Right lung (tissue), 5 donors: ENCODE results near the gene COL5A3. TPM values are rescaled to one million over a fixed set of nuclear protein-coding genes. Genes with fewer than 3 reads are reported as not detected.
"Not testable (repeated sequence)": the region's sequence is repeated elsewhere in the genome, so short reads cannot be mapped to it uniquely, and the experiment has no call there.

Source experiments
- DNase-seq, 2 donors: peaks; one replicate each; pipeline ENCODE4 v3.0.0-alpha.2; 2013
- polyA plus RNA-seq, 5 donors: library from polyadenylated mRNA; unstranded; fragments of 120-200 nt; gene quantifications; one replicate each; pipeline versions ENCODE4 v1.2.1 to v1.2.3, GENCODE V29; 2013; ENCODE audit warnings: inconsistent platforms in 1 of 5, low replicate concordance in 1 of 5; ENCODE audit not compliant: insufficient read length in 5 of 5, insufficient read depth in 1 of 5

COL5A3 gene
- polyA plus RNA-seq, 5 donors: 3.6 to 11.0 (median 5.7) TPM

DNA sequence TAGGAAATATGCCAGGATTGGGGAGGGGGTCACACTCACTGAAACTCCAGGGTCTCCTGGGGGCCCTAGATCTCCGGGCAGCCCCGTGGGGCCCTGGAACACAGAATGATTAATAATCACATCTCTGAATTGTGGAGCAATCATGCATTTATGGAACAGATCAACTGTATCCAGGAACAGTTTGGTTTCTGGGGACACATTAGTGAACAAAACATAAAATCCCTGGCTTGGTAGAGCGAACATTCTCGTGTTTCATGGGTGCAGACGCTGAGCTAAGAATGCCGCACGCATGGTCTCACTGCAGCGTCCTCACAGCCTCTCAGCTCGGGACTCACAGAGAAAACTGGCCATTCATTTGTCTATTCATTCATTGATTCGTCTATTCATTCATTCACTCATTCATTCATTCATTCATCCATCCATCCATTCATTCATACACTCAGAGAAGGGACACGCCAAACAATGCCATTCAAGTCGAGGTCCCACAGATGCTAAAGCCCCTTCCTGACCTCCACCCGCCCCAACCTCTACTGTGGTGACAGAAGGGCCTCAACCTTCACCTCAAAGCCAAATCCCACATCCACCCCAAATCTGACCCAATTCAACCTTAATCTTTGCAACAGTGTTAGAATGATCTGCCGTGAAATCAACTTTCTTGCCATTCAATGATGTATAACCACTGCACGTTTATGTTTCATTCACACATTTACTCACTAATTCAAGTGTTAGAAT is 39.0 kb downstream of the COL5A3 start:
- no peak for DNase-seq

DNA sequence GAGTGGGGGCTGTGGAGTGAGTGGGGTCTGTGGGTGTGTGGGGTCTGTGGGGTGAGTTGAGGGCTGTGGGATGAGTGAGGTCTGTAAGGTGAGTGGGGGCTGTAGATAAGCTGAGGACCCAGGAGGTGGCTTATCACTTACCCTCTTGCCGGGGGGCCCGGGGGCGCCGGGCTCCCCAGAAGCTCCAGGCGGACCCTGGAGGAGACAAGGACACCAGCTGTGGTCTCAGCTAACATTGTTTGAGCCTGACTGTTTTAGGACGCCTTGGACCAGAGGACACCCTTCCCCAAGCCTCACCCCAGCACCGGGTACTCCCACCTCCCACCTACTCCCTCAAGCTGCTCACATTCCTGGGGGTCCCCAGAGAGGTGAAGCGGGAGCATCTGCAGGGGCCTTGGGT is 39.8 kb downstream of the COL5A3 start:
- no peak for DNase-seq

DNA sequence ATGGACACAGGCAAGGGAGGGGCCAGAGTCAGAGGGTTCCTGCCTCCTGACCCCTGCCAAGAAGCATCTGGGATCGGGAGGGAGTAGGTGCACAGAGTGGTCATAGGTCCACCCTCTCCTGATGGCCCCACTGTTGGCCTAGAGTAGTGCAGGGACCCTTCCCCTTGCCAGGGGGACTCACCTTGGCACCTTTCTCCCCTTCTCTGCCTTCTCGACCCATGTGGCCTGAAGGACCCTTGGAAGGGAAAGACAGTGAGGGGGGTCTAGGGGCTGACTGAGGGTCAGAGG is 40.7 kb downstream of the COL5A3 start:
- DNase-seq: no peak

GRCh38 chr19:9968820-9969687 is 41.2 kb downstream of the COL5A3 start:
- no peak for DNase-seq

- DNase-seq: no peak
Measured at GRCh38 chr19:9967326-9967725, 43.0 kb downstream of the COL5A3 start.

GRCh38 chr19:9966448-9966847 is 43.9 kb downstream of the COL5A3 start:
- DNase-seq: no peak

DNA sequence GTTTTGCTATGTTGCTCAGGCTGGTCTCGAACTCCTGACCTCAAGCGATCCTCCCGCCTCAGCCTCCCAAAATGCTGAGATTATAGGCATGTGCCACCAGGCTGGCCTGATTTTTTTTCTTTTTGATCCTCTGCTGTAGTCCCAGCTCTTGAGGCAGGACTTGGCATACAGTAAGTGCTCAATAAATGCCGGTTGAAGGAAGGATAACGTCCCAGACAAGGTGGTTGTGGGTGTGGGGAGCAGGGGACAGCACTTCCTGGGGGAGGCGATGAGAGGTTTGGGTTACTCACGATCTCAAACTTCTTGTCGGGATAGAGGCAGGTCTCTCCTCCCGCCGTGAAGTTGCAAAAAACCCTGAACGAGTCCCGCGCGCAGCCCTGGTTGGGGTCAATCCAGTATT is 44.3 kb downstream of the COL5A3 start:
- DNase-seq: no peak

DNA sequence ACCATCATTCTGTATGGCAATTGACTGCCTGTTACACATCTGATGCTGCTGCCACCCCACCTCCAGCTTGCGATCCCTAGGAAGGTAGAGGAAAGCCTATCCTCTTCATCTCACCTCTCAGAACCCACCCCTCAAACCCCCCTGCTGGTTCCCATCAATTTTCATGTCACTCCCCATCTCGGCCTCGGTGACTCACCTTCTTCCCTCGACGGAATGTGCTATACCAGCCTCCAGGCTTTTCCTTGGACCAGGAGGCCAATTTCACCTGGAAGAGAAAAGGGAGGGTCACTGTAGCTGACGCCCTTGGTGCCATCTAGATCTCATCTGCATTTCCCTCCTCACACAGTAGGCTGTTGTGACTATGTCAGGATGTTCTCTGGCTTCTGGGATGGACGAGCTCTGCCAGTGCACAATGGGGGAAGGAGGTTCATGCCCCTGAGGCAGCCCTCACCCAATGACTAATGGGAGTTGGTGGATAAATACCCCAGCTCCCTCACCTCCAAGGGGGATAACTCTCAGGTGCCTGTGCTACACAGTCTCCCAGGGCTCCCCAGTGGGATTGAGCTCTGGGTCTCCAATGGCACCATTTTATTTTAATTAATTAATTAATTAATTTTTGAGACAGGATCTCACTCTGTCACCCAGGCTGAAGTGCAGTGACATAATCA is 47.5 kb downstream of the COL5A3 start:
- no peak for DNase-seq

- no peak for DNase-seq
Measured at GRCh38 chr19:9961103-9961502, 49.2 kb downstream of the COL5A3 start.

GRCh38 chr19:9958379-9958821 is 51.9 kb downstream of the COL5A3 start:
- DNase-seq: no peak

DNA sequence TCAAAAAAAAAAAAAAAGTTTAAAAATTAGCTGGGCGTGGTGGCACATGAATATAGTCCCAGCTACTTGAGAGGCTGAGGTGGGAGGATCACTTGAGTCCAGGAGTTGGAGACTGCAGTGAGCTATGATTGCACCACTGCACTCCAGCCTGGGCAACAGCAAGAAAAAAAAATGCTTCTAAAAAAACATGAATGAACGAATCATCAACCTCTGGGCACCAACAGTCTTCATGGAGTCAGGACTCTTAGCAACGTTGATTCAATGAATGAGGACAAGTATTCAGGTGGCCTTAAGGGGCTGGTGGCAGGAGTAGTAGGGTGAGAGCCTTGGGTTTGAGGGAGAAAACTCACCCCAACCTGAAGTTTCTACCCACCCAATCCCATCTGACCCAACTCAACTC is 53.3 kb downstream of the COL5A3 start:
- DNase-seq: no peak

DNA sequence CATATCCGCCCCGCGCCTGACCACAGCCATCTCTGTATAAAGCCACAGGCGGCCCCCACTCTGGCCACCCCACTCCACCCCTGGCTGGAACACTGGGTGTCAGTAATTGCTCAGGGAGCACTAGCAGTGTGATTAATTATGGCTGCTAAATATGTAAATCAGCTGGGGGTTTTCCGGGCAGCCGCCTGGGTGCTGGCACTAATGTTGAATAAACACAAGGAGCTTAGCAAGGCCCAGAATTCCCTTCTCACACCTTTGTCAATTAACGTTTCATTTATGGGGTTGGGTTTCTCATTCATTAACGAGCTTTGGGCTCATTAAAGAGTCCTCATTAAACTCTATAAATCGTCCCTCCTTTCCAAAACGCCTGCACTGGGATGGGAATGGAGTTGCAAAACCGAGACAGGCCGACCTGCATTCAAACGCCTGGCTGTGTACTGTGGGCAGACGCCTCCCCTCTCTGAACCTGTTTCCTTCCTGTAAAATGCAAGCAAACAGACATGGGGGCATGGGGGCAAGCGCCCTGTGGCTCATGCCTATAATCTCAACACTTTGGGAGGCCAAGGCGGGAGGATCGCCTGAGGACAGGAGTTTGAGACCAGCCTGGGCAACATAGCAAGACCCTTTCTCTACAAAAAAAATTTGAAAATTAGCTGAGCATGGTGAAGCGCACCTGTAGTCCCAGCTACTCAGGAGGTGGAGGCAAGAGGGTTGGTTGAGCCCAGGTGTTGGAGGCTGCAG is 56.3 kb downstream of the COL5A3 start:
- DNase-seq: no peak

DNA sequence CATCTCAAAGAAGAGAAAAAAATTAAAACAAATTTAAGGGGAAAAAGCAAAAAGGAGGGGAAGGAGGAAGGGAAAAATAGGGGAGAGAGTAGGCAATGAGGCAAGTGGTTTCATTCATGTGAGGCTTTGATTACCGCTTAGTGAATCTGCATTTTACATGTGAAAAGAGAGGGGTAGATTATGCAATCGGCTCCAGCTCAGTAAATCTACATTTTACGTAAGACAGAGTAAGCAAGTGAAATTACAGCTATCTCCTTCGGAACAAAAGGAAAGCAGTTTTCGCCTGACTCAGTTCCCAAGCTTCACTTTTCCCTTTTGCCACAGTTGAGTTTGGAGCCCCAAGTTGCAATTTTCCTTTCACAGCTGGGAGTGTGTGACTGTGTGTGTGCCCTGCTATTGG is 58.0 kb downstream of the COL5A3 start:
- DNase-seq: no peak

- DNase-seq: no peak
Measured at GRCh38 chr19:9947441-9947840, 62.9 kb downstream of the COL5A3 start.

GRCh38 chr19:9946528-9947125 is 63.7 kb downstream of the COL5A3 start:
- not testable (repeated sequence) for DNase-seq

DNA sequence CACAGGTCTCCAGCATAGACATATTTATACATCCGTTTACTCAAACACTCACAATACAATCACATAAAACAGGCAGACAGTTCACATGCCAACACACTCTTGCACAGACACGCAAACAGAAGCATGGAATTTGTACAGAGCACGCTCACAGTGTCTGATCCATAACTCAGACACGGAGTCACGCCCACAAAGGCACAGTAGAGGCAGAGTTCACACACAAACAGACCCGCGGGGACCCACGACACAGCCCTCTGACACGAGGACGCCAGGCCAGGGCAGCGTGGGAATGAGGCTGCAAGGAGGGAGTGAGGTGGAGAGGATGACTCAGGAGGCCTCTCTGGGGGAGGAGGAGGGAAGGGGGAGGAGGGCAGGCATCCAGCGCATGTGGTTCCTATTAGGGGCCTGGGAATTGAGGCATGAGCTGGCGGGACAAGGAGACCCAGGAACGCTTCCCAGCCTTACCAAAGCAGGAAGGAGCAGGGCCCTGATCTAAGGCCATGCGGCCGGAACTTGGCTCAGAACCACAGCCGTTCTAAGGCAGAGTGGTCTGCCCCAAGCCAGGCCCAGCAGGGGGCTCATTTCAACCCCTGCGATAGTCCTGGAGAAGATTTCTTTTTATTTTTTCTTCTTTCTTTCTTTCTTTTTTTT is 64.9 kb downstream of the COL5A3 start:
- peak; percentile 34 to 44 for DNase-seq

GRCh38 chr19:9943744-9944143 is 66.6 kb downstream of the COL5A3 start:
- no peak for DNase-seq

DNA sequence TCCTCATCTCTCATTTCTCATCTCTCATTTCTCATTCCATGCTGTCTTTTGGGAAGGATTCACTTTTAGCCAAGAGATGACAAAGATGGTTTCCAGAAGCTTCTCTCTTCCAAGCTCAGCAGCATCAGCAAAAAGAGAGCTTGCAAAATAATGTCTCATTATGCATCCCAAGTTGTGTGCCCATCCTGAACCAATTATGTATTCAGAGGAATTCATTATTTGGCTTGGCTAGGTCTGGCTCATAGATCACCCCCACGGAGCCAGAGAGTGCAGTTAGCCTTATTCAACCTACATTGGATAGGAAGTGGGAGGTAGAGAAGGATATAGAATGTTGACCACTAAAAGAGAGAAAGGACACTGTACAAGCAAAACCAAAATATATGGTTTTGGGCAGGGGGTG is 68.6 kb downstream of the COL5A3 start:
- no peak for DNase-seq

- DNase-seq: no peak
Measured at GRCh38 chr19:9941231-9941630, 69.1 kb downstream of the COL5A3 start.

DNA sequence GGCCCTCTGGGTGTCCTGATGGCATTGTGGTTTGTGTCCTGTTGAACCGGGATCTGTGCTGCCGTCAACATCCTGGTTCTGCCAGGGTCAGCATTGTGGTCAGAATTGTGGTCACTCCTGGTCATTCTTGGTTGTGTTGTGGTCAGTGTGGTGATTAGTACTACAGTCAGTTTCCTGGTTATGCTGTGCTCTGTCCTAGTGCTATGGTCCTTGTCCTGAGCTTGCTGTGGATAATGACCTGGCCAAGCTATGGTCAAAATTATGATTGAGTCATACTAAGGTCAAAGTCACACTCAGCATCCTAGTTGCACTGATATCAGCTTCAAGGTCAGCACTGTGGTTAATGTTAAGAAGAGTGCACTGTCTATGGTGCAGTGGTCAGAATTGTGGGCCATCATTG is 69.5 kb downstream of the COL5A3 start:
- no peak for DNase-seq

GRCh38 chr19:9939301-9939913 is 70.9 kb downstream of the COL5A3 start:
- DNase-seq: no peak
